Panc1 (cell line): ENCODE results near the gene LRPPRC. TPM values are rescaled to one million over a fixed set of nuclear protein-coding genes. Genes with fewer than 3 reads are reported as not detected.

Experiments used
- ATAC-seq: fragments of 200-7000 bp; cut with Tn5 transposase; 2 replicates; pipeline ENCODE4 v1.9.1; 2020; ENCODE audit warnings: mild to moderate bottlenecking, moderate library complexity
- BruUV-seq: library from RNA; stranded (reverse); fragments of 400-500 nt; replicated peaks from 2 replicates; lab custom pipeline; 2021; lab: Mats Ljungman, UMichigan
- CTCF ChIA-PET: fragments of 300-600 bp; sonication (Branson Sonifier 250); formaldehyde crosslinking; loops from one replicate; lab custom pipeline; 2022; ENCODE audit warnings: antibody characterized with exemption; lab: Charles Lee
- POLR2A ChIA-PET: fragments of 300-600 bp; sonication (Branson Sonifier 250); formaldehyde crosslinking; loops from one replicate; lab custom pipeline; 2022; ENCODE audit warnings: antibody characterized with exemption; lab: Charles Lee
- DNase-seq: peaks from one replicate; pipeline ENCODE4 v3.0.0-alpha.2; 2010; ENCODE audit warnings: low read depth, low spot score
- H3K27ac ChIP-seq: 2 replicates; pipeline ENCODE4 v1.5.1; 2011; ENCODE audit warnings: mild to moderate bottlenecking, low read length, inconsistent platforms
- H3K27me3 ChIP-seq: fragments of 200-500 bp; sonication (Bioruptor generic); 2 replicates; pipeline ENCODE4 v1.6.0; 2014; ENCODE audit warnings: low read length, inconsistent platforms; ENCODE audit not compliant: control insufficient read depth, insufficient read depth
- H3K36me3 ChIP-seq: fragments of 200-500 bp; sonication (Bioruptor generic); 2 replicates; pipeline ENCODE4 v1.5.1; 2014; ENCODE audit warnings: inconsistent platforms, mild to moderate bottlenecking, low read length, moderate library complexity; ENCODE audit not compliant: control insufficient read depth, insufficient read depth
- H3K4me1 ChIP-seq: 2 replicates; pipeline ENCODE4 v1.5.1; 2011; ENCODE audit warnings: inconsistent platforms, mild to moderate bottlenecking, low read length, moderate library complexity; ENCODE audit not compliant: control insufficient read depth, insufficient read depth
- H3K4me3 ChIP-seq, 2 experiments: 2 replicates each; pipeline ENCODE4 v1.5.1; 2011 to 2012; ENCODE audit warnings: low read depth in 2 of 2, low read length in 2 of 2, mild to moderate bottlenecking in 2 of 2, inconsistent platforms in 1 of 2, moderate library complexity in 1 of 2
- H3K9me3 ChIP-seq: fragments of 200-500 bp; sonication (Bioruptor generic); 2 replicates; pipeline ENCODE4 v1.5.1; 2014; ENCODE audit warnings: low read depth, mild to moderate bottlenecking, inconsistent platforms, low read length, moderate library complexity; ENCODE audit not compliant: control insufficient read depth, insufficient read depth
- POLR2AphosphoS5 ChIP-seq: IDR thresholded peaks from 2 replicates; pipeline ENCODE4 v1.6.1; 2012; ENCODE audit warnings: mild to moderate bottlenecking, low read depth, low read length, moderate library complexity
- SIN3A ChIP-seq: IDR thresholded peaks from 2 replicates; pipeline ENCODE4 v1.6.1; 2012; ENCODE audit warnings: low read depth, mild to moderate bottlenecking, low read length, moderate library complexity, borderline replicate concordance; ENCODE audit not compliant: insufficient read depth
- TCF7L2 ChIP-seq: IDR thresholded peaks from 2 replicates; pipeline ENCODE4 v1.6.1; 2011; ENCODE audit warnings: mild to moderate bottlenecking, low read depth, low read length, inconsistent platforms
- in situ Hi-C: cut with HindIII; loops from 2 replicates; pipeline ENCODE4 v1.10.0; 2016; ENCODE audit warnings: low sequenced_read_pairs, low pct_unique_long_range_greater_than_20kb
- intact Hi-C: fragments of 100-400 bp; cut with micrococcal nuclease; formaldehyde crosslinking; loops from one replicate; pipeline ENCODE4 v1.10.0; 2022; ENCODE audit not compliant: unreplicated experiment
- total RNA-seq: library from RNA; stranded (reverse); gene quantifications from one replicate; pipeline ENCODE4 v1.2.1, GENCODE V29; 2021; ENCODE audit not compliant: unreplicated experiment
- TF ChIP-seq, protein P1 (sequence below), 2 experiments: IDR thresholded peaks; 2 replicates each; pipeline ENCODE4 v1.6.1; 2011 to 2012; ENCODE audit warnings: low read depth in 2 of 2, control low read depth in 1 of 2, low read length in 1 of 2, mild to moderate bottlenecking in 1 of 2, moderate library complexity in 1 of 2; ENCODE audit not compliant: insufficient read depth in 1 of 2
- TF ChIP-seq, protein P2 (sequence below): fragments of 450-650 bp; IDR thresholded peaks from 2 replicates; pipeline ENCODE4 v1.5.1; 2017; ENCODE audit warnings: mild to moderate bottlenecking

Gene LRPPRC
- total RNA-seq, 1 experiment from 2014 or later, result 207 TPM

- ATAC-seq, result no peak
- in situ Hi-C loops, result no loop called here
- H3K36me3 ChIP-seq, result peaks cover 21% of the 10 kb centered on the region
- POLR2A ChIA-PET, result no interaction called here
- H3K4me3 ChIP-seq, result no peak overlapping the region
- H3K27me3 ChIP-seq, result no peaks in the 10 kb centered on the region
- H3K4me1 ChIP-seq, result no peaks in the 10 kb centered on the region
- CTCF ChIA-PET, result interaction anchor here (0.9 kb wide), 1 partner anchor 13 kb away, joined by 3 read pairs; no protein-coding TSS in a partner anchor
- intact Hi-C loops, result no loop called here
- BruUV-seq, result no TSS peak
- DNase-seq, result no peak
- no peak overlapping the region for H3K27ac ChIP-seq
- no peaks in the 10 kb centered on the region for H3K9me3 ChIP-seq
- TF ChIP-seq SIN3A, result no peak
- no peak for TF ChIP-seq TCF7L2
- no peak for TF ChIP-seq POLR2AphosphoS5
- TF ChIP-seq, protein P1, sequence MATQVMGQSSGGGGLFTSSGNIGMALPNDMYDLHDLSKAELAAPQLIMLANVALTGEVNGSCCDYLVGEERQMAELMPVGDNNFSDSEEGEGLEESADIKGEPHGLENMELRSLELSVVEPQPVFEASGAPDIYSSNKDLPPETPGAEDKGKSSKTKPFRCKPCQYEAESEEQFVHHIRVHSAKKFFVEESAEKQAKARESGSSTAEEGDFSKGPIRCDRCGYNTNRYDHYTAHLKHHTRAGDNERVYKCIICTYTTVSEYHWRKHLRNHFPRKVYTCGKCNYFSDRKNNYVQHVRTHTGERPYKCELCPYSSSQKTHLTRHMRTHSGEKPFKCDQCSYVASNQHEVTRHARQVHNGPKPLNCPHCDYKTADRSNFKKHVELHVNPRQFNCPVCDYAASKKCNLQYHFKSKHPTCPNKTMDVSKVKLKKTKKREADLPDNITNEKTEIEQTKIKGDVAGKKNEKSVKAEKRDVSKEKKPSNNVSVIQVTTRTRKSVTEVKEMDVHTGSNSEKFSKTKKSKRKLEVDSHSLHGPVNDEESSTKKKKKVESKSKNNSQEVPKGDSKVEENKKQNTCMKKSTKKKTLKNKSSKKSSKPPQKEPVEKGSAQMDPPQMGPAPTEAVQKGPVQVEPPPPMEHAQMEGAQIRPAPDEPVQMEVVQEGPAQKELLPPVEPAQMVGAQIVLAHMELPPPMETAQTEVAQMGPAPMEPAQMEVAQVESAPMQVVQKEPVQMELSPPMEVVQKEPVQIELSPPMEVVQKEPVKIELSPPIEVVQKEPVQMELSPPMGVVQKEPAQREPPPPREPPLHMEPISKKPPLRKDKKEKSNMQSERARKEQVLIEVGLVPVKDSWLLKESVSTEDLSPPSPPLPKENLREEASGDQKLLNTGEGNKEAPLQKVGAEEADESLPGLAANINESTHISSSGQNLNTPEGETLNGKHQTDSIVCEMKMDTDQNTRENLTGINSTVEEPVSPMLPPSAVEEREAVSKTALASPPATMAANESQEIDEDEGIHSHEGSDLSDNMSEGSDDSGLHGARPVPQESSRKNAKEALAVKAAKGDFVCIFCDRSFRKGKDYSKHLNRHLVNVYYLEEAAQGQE (IDR thresholded peaks at IDR 0.05; ENCODE audit: insufficient read depth in 1 of 2, low read depth in 2 of 2, low read length in 1 of 2), result no peak
- TF ChIP-seq, protein P2, sequence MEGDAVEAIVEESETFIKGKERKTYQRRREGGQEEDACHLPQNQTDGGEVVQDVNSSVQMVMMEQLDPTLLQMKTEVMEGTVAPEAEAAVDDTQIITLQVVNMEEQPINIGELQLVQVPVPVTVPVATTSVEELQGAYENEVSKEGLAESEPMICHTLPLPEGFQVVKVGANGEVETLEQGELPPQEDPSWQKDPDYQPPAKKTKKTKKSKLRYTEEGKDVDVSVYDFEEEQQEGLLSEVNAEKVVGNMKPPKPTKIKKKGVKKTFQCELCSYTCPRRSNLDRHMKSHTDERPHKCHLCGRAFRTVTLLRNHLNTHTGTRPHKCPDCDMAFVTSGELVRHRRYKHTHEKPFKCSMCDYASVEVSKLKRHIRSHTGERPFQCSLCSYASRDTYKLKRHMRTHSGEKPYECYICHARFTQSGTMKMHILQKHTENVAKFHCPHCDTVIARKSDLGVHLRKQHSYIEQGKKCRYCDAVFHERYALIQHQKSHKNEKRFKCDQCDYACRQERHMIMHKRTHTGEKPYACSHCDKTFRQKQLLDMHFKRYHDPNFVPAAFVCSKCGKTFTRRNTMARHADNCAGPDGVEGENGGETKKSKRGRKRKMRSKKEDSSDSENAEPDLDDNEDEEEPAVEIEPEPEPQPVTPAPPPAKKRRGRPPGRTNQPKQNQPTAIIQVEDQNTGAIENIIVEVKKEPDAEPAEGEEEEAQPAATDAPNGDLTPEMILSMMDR, result no peak
Measured at GRCh38 chr2:43884689-43885088, 111.1 kb downstream of the LRPPRC start.

DNA sequence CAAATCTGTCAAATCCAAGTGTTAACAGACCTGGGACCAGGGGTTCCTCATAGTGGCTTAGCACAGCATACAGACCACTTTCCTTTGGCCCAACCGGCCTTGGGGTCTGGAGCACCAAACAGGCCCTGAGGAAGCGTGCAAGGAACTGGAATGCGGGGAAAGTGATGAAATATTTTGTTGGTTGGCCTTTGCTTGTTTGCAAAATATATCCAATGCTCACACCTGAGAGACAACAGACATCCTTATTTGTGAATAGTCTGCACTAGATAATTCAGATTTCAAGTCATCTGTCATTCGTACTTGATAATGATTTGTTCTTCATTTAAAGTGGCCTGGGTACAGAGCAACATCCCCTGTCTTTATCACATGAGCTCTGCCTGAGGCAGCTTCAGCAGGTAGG is 113.5 kb downstream of the LRPPRC start:
- intact Hi-C loops (no loop called here), in situ Hi-C loops (no loop called here)
- Histone ChIP-seq H3K9me3 (no peaks in the 10 kb centered on the region), H3K36me3 (0 out of 2 replicates have a peak, but pooled peaks cover 4% of the 10 kb centered on the region), H3K27me3 (no peaks in the 10 kb centered on the region), H3K4me3 (no peak overlapping the region), H3K4me1 (peaks cover 3% of the 10 kb centered on the region), H3K27ac (no peak overlapping the region)
- ChIA-PET CTCF (no interaction called here), POLR2A (no interaction called here)
- ATAC-seq (no peak), DNase-seq (no peak)
- no peak for TF ChIP-seq SIN3A
- TF ChIP-seq POLR2AphosphoS5, result peak; percentile 35; the same call in 1 of the 2 replicates
- BruUV-seq, result no TSS peak

GRCh38 chr2:43880952-43881351 is 114.8 kb downstream of the LRPPRC start:
- TF ChIP-seq, protein P2, result no peak
- no peak for TF ChIP-seq POLR2AphosphoS5
- TF ChIP-seq SIN3A, result no peak
- TF ChIP-seq, protein P1 (IDR thresholded peaks at IDR 0.05; ENCODE audit: insufficient read depth in 1 of 2, low read depth in 2 of 2, low read length in 1 of 2), result no peak
- TF ChIP-seq TCF7L2, result no peak
- CTCF ChIA-PET, result no interaction called here
- Histone ChIP-seq H3K36me3 (no peaks in the 10 kb centered on the region), H3K27ac (no peak overlapping the region), H3K4me3 (no peak overlapping the region), H3K27me3 (no peaks in the 10 kb centered on the region), H3K9me3 (no peaks in the 10 kb centered on the region), H3K4me1 (peaks cover 3% of the 10 kb centered on the region)
- POLR2A ChIA-PET, result no interaction called here
- ATAC-seq (no peak), DNase-seq (no peak)
- in situ Hi-C loops, result no loop called here
- BruUV-seq, result no TSS peak
- intact Hi-C loops, result no loop called here
